GM18505 (cell line): ENCODE measurements around the gene CCDC27.

Experiments used
- ATAC-seq: cut with Tn5 transposase; IDR thresholded peaks from one replicate; pipeline ENCODE4 v1.9.1; 2021; ENCODE audit not compliant: unreplicated experiment
- POLR2A ChIP-seq: IDR thresholded peaks from 4 replicates; pipeline ENCODE4 v1.6.1; 2011; ENCODE audit warnings: borderline replicate concordance; ENCODE audit not compliant: insufficient read depth, insufficient read length; ENCODE audit errors: extremely low read depth

The CCDC27 gene

GRCh38 chr1:3775490-3776230 is 23.4 kb downstream of the CCDC27 start:
- TF ChIP-seq POLR2A, result no peak
- ATAC-seq, result no peak

GRCh38 chr1:3776231-3776961 is 24.1 kb downstream of the CCDC27 start:
- no peak for TF ChIP-seq POLR2A
- no peak for ATAC-seq

- no peak for ATAC-seq
- TF ChIP-seq POLR2A, result no peak
Measured at GRCh38 chr1:3777078-3777547, 24.9 kb downstream of the CCDC27 start.

- TF ChIP-seq POLR2A, result no peak
Measured at GRCh38 chr1:3777647-3778589, 25.7 kb downstream of the CCDC27 start.

GRCh38 chr1:3778590-3779264 is 26.5 kb downstream of the CCDC27 start:
- ATAC-seq, result no peak
- no peak for TF ChIP-seq POLR2A

More at GRCh38 chr1:3777647-3778589, 25.7 kb downstream of the CCDC27 start:
- no peak for ATAC-seq

- no peak for TF ChIP-seq POLR2A
- no peak for ATAC-seq
Measured at GRCh38 chr1:3779265-3779911, 27.1 kb downstream of the CCDC27 start.

GRCh38 chr1:3779912-3780416 is 27.7 kb downstream of the CCDC27 start:
- ATAC-seq, result no peak
- no peak for TF ChIP-seq POLR2A

- TF ChIP-seq POLR2A, result no peak
- no peak for ATAC-seq
Measured at GRCh38 chr1:3780901-3781300, 28.7 kb downstream of the CCDC27 start.

GRCh38 chr1:3783651-3784474 is 31.6 kb downstream of the CCDC27 start:
- no peak for ATAC-seq
- TF ChIP-seq POLR2A, result no peak

- no peak for TF ChIP-seq POLR2A
- ATAC-seq, result no peak
Measured at GRCh38 chr1:3785045-3785444, 32.8 kb downstream of the CCDC27 start.

GRCh38 chr1:3785456-3786157 is 33.4 kb downstream of the CCDC27 start:
- no peak for TF ChIP-seq POLR2A
- ATAC-seq, result no peak
